HG03558 (cell line): Measurements from ENCODE around the gene APOLD1.
"Not testable (repeated sequence)": the region's sequence is repeated elsewhere in the genome, so short reads cannot be mapped to it uniquely, and the experiment has no call there.

Experiments used
- ATAC-seq: cut with Tn5 transposase; IDR thresholded peaks from one replicate; pipeline ENCODE4 v1.9.1; 2021; ENCODE audit warnings: moderate number of reproducible peaks; ENCODE audit not compliant: unreplicated experiment; ENCODE audit errors: extremely low read depth

The APOLD1 gene

GRCh38 chr12:12784116-12784515 lies 1.3 kb upstream of the APOLD1 start:
- no peak for ATAC-seq

- no peak for ATAC-seq
These were observed 869 bp downstream of the APOLD1 start for GRCh38 chr12:12786351-12786705.

GRCh38 chr12:12786706-12787601 lies 1.5 kb downstream of the APOLD1 start:
- ATAC-seq: peak; percentile 56

DNA sequence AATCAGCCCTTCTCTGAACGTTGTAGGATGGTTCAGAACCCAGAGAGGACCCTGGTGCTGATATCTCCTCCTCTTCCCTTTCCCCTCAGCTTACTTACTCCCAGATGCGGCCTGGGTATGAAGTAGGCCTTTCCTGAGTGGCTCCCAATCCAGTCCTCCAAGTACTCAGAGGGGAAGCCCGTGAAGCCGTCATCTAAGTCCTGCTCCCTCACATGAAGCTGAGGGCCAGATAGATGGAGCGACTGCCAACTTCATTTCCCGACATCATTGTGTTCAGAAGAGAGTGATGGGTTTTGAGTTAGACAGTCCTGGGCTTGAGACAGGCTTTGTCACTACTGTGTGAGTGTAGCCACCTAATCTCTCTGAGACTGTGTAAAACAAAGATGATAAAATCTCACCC lies 2.7 kb downstream of the APOLD1 start:
- no peak for ATAC-seq

GRCh38 chr12:12788675-12789368 lies 3.4 kb downstream of the APOLD1 start:
- no peak for ATAC-seq

DNA sequence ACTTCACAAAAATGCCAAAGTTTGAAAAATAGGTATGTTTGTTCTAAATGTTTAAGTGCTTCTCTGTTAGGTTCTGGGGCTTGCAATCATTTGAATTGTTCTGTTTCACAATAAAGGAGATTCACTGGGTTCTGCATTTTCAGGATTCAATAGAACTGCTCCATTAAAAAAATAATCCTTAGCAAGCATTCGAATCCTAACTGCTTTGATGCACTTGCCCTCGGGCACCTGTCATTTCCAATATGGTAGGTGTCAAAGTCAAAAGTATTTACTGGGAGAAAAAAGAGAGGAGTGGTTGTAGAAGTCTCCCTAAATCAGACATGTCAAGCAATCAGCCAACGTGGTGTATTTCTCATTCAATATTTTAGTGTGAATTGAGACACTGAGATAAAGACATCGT lies 5.5 kb downstream of the APOLD1 start:
- ATAC-seq: no peak

- ATAC-seq: no peak
These were observed 6.4 kb downstream of the APOLD1 start for GRCh38 chr12:12791756-12792369.

GRCh38 chr12:12792421-12792820 lies 7.0 kb downstream of the APOLD1 start:
- ATAC-seq: no peak

DNA sequence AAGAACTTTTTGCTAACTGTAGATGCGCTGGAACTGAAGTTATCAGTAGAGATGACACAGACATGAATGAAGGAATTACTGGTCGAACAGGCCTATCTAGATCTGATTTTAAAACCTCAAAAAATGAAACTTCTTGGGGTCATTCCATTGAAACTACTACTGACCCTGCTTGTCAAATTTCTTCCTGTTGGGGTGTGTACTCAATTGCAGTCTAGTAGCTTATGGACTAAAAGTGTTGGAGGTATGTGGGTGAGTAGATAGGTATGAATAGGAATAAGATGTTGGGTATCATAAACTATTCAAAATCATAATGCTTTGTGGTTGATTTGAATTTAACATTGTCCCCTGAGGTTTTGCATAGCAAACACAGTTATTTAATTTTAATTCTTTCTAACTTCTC lies 9.2 kb downstream of the APOLD1 start:
- ATAC-seq: no peak

DNA sequence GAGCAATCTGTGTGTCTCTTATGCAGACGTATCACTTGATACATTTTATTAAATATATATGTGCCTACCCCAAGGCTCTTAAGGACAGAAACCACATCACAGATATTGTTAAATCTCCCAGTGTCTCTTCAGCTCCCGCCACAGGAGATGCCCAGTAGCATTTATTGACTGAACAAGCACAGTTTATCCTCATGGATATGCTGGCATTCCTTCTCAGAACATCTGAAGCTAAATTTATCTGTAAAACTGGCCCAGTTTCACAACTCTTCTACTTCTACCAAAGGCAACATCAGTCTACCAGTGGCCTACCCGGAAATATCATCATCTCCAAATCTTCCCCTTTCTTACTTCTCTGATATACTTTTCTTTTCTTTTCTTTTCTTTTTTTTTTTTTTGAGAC lies 10.7 kb downstream of the APOLD1 start:
- ATAC-seq: no peak

- ATAC-seq: no peak
These were observed 11.7 kb downstream of the APOLD1 start for GRCh38 chr12:12796928-12797793.

DNA sequence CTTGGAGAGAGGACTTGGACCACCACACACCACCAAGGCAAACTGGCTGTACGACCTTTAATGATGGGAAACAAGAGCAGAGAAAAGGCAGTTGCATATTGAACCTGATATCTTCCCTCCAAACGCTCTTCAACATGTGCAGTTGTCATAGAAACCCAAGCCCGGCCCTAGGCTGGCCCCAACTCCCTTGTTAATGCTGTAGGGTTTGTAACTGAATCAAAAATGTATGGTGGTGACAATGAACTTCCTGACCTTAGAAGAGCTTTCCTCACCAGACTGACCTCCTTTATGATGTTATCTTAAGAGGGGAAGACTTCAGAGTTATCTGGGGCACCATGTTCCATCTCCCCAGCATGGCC lies 12.3 kb downstream of the APOLD1 start:
- no peak for ATAC-seq

DNA sequence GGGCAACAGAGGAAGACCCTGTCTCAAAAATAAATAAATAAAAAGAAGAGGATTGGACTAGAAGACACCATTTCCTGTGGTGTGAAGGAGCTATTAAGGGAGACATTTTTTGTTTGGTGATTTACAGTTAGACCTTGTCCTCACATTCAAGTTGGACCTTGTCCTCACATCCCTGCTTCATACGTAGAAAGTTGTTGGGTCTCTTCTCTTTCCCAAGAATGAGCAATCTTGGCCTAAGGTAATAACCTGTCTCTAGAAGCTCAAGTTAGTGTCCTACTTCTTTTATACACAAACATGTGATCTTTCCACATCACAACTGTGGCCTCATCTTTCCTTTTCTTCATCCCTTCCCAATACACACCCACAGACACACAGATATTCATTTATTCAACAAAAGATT lies 13.0 kb downstream of the APOLD1 start:
- ATAC-seq: no peak

DNA sequence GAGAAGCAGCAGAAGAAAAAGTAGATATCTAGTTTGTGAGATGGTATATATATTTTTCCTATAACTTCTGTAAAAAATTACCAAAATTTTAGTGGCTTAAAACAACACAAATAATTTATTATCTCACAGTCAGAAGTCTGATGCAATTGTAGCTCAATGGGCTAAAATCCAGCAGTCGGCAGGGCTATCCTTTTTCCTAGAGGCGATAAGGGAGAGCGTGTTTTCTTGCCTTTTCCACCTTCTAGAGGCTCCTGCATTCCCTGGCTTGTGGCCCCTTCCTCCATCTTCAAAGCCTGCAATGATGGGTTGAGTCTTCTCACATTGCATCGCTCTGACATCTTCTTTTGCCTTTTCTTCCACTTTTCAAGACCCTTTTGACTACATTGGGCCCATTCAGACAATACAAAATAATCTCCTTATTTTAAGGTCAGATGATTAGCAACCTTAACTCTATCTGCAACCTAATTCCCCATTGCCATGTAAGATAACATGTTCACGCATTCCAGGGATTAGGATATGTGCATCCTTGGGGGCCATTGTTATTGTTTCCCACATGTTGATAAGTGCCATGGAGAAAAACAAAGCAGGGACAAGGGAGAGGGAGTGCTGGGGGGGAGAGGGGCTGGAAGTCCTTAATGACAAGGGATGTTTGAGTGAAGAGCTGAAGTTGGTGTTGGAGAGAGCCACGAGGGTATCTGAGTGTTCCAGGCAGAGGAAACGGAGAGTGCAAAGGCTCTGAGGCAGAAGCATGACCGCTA lies 13.9 kb downstream of the APOLD1 start:
- ATAC-seq: no peak

DNA sequence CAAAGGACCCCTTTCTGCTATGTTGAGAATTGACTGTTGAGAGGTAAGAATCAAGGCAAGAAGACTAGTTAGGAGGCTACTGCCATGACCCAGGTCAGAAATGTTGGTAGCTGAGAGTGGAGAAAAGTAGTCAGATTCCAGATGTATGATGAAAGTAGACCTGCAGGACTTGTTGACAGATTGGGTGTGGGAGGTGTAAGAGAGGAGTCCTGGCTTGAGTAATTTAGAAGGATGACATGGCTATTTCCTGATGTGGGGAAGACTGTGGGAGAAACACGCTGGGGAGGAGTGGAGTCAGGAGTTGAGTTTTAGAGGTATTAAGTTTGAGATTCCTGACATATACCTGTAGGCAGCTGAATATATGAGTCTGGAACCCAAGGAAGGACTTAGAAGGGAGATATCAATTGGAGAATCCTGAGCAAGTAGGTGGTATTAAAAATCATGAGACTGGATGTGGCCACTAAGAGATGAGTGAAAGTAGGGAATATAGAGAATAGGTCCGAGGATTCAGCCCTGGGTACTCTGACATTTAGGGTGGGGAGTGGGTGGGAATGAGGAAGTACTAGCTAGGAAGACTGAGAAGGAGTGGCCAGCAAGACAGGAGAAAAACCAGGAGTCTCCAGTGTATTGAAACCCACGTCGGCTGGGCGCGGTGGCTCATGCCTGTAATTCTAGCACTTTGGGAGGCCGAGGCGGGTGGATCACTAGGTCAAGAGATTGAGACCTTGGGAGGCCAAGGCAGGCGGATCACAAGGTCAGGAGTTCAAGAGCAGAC lies 15.1 kb downstream of the APOLD1 start:
- no peak for ATAC-seq

DNA sequence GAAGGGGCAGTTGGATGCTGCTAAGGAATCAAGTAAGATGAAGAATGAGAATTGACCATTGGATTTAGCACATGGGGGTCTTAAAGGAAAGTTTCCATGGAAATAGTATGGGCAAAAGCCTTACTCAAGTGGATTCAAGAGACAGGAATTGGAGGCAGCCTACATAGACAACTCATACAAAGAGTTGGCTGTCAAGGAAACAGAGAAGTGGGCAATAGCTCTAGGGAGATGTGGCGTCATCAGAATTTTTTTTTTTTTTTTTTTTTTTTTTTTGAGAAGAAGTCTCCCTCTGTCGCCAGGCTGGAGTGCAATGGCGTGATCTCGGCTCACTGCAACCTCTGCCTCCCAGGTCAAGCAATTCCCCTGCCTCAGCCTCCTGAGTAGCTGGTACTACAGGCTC lies 16.2 kb downstream of the APOLD1 start:
- not testable (repeated sequence) for ATAC-seq

DNA sequence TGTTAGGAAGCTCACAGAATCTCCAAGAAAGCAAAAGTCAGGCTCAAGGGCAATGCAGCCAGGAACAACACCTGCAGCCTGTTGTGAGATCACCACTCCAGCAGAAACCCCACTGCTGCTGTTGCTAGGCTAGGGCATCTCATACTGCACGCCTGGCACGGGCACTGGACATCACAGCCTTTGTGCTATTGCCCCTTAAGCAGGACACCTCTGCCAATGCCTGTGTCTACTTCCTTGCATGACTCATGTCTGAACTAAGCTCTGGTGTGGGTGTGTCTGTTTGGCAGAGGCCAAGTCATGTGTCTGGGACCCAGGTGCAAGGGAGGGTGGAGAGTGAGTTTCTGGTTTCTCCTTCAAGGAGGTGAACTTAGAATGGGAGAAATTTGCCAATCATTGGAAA lies 17.7 kb downstream of the APOLD1 start:
- ATAC-seq: peak; percentile 90

- no peak for ATAC-seq
These were observed 18.6 kb downstream of the APOLD1 start for GRCh38 chr12:12804011-12804410.

- no peak for ATAC-seq
These were observed 19.0 kb downstream of the APOLD1 start for GRCh38 chr12:12804432-12804886.
